ENCODE data around the gene ITGAL.
A peak's percentile ranks its signal among the peaks of the same experiment; 100 is the strongest.
"Not testable (repeated sequence)": the region's sequence is repeated elsewhere in the genome, so short reads cannot be mapped to it uniquely, and the experiment has no call there.

ITGAL gene

GRCh38 chr16:30457743-30458560, 14.6 kb upstream of the ITGAL start:
- DNase-seq (ENCODE audit: low read depth): no peak

- DNase-seq (ENCODE audit: low read depth): peak; percentile 84
Observed at GRCh38 chr16:30458561-30459394, 13.8 kb upstream of the ITGAL start.

GRCh38 chr16:30459456-30459855, 13.1 kb upstream of the ITGAL start:
- no peak for DNase-seq (ENCODE audit: low read depth)

- DNase-seq (ENCODE audit: low read depth): not testable (repeated sequence)
Observed at GRCh38 chr16:30461426-30461825, 11.1 kb upstream of the ITGAL start.

GRCh38 chr16:30464078-30464477, 8.5 kb upstream of the ITGAL start:
- DNase-seq (ENCODE audit: low read depth): no peak

GRCh38 chr16:30470170-30470512, 2.4 kb upstream of the ITGAL start:
- DNase-seq (ENCODE audit: low read depth): no peak

GRCh38 chr16:30470632-30470995, 1.9 kb upstream of the ITGAL start:
- DNase-seq (ENCODE audit: low read depth): no peak

GRCh38 chr16:30473231-30474073, 910 bp downstream of the ITGAL start:
- DNase-seq (ENCODE audit: low read depth): peak; percentile 74

GRCh38 chr16:30474074-30474452, 1.5 kb downstream of the ITGAL start:
- no peak for DNase-seq (ENCODE audit: low read depth)

GRCh38 chr16:30474684-30475083, 2.1 kb downstream of the ITGAL start:
- no peak for DNase-seq (ENCODE audit: low read depth)

GRCh38 chr16:30476991-30477390, 4.4 kb downstream of the ITGAL start:
- DNase-seq (ENCODE audit: low read depth): no peak

GRCh38 chr16:30477773-30478172, 5.2 kb downstream of the ITGAL start:
- not testable (repeated sequence) for DNase-seq (ENCODE audit: low read depth)

- DNase-seq (ENCODE audit: low read depth): no peak
Observed at GRCh38 chr16:30478766-30479478, 6.4 kb downstream of the ITGAL start.

GRCh38 chr16:30481381-30481780, 8.8 kb downstream of the ITGAL start:
- no peak for DNase-seq (ENCODE audit: low read depth)

- no peak for DNase-seq (ENCODE audit: low read depth)
Observed at GRCh38 chr16:30482366-30482765, 9.8 kb downstream of the ITGAL start.

GRCh38 chr16:30484887-30485286, 12.3 kb downstream of the ITGAL start:
- DNase-seq (ENCODE audit: low read depth): no peak

GRCh38 chr16:30485818-30486436, 13.4 kb downstream of the ITGAL start:
- no peak for DNase-seq (ENCODE audit: low read depth)

- no peak for DNase-seq (ENCODE audit: low read depth)
Observed at GRCh38 chr16:30488764-30489605, 16.4 kb downstream of the ITGAL start.

- no peak for DNase-seq (ENCODE audit: low read depth)
Observed at GRCh38 chr16:30490210-30490609, 17.7 kb downstream of the ITGAL start.

- no peak for DNase-seq (ENCODE audit: low read depth)
Observed at GRCh38 chr16:30491229-30491628, 18.7 kb downstream of the ITGAL start.
